Measurements from ENCODE around the gene ATP9B.

GRCh38 chr18:79406708-79407107 is 337.5 kb downstream of the ATP9B start:
- TF ChIP-seq RARB (CRISPR knock-in tag; IDR thresholded peaks at IDR 0.05) (no peak), ZNF70 (CRISPR knock-in tag; IDR thresholded peaks at IDR 0.05) (no peak), POU6F1 (CRISPR knock-in tag; IDR thresholded peaks at IDR 0.05; ENCODE audit: borderline replicate concordance, low read depth) (no peak), CSDC2 (CRISPR knock-in tag; IDR thresholded peaks at IDR 0.05) (no peak), ARNTL (CRISPR knock-in tag; IDR thresholded peaks at IDR 0.05; ENCODE audit: borderline replicate concordance, low read depth) (no peak), CREB5 (CRISPR knock-in tag; IDR thresholded peaks at IDR 0.05; ENCODE audit: low read depth) (no peak), PATZ1 (CRISPR knock-in tag; IDR thresholded peaks at IDR 0.05; ENCODE audit: borderline replicate concordance) (no peak), ZNF565 (CRISPR knock-in tag; conservative IDR thresholded peaks at IDR 0.05; ENCODE audit: low read depth) (no peak)
